RWPE2 (cell line): ENCODE data around the gene A1BG.

Source experiments
- ATAC-seq: fragments of 200-7000 bp; cut with Tn5 transposase; 3 replicates; pipeline ENCODE4 v1.9.1; 2021; ENCODE audit warnings: low read depth
- DNase-seq: peaks from one replicate; pipeline ENCODE4 v3.0.0-alpha.2; 2020; ENCODE audit warnings: low spot score
- H3K27ac ChIP-seq: fragments of 450-650 bp; 2 replicates; pipeline ENCODE4 v1.5.1; 2017; ENCODE audit warnings: mild to moderate bottlenecking; ENCODE audit not compliant: poor library complexity, severe bottlenecking
- H3K27me3 ChIP-seq: fragments of 250-450 bp; sonication (Bioruptor Pico); 2 replicates; pipeline ENCODE4 v1.5.1; 2021; ENCODE audit warnings: mild to moderate bottlenecking, moderate library complexity; ENCODE audit not compliant: insufficient read depth, poor library complexity, severe bottlenecking
- H3K36me3 ChIP-seq: fragments of 250-450 bp; sonication (Bioruptor Pico); 2 replicates; pipeline ENCODE4 v1.5.1; 2020; ENCODE audit warnings: low read depth, mild to moderate bottlenecking, moderate library complexity
- H3K4me1 ChIP-seq: fragments of 250-450 bp; sonication (Bioruptor Pico); 2 replicates; pipeline ENCODE4 v1.5.1; 2021; ENCODE audit warnings: mild to moderate bottlenecking, moderate library complexity; ENCODE audit not compliant: insufficient read depth, poor library complexity, severe bottlenecking
- H3K4me3 ChIP-seq: fragments of 250-450 bp; sonication (Bioruptor Pico); 2 replicates; pipeline ENCODE4 v1.5.1; 2021; ENCODE audit warnings: mild to moderate bottlenecking, moderate library complexity; ENCODE audit not compliant: severe bottlenecking
- H3K9me3 ChIP-seq: fragments of 250-450 bp; sonication (Bioruptor Pico); 2 replicates; pipeline ENCODE4 v1.5.1; 2021; ENCODE audit warnings: mild to moderate bottlenecking, moderate library complexity; ENCODE audit not compliant: severe bottlenecking
- CTCF ChIP-seq: fragments of 450-650 bp; IDR thresholded peaks from one replicate; pipeline ENCODE4 v1.5.1; 2017; ENCODE audit warnings: mild to moderate bottlenecking, moderate library complexity; ENCODE audit not compliant: poor library complexity, severe bottlenecking

A1BG gene

DNA sequence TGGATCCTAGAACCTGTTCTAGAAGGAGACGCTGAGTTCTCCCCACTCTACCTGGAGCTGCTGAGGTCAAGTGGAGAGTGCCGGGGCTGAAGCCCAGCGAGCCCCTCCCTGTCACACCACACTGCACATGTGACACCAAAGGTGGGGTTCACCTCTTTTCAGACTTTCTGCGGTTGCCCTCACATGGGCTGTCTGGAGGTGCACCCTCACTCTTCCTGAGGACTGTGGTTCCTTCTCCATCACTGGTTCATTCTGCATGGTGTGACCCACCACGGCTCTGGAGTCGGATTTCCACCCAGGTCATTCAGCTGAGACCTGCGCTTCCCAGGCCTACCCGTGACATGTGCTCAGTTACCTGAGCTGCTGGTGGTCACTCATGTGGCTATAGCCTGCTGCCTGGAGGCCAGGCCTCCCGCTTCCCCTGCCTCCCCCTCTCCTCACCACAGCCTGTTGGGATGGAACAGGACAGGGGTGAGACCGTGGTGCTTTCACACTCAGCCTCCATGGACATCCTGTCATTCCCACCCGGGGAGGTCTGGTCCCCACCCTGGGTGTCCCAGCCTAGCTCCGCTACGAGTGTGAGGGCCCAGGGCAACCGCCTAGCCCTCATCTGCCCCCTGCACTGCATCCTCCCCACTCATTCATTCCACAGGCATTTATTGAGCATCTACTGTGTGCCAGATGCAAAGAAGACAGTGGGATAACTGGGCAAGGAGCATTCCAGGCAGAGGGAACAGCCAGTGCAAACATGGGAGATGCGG lies 605 bp upstream of the A1BG start:
- H3K27me3 ChIP-seq = no peaks in the 10 kb centered on the region
- no peaks in the 10 kb centered on the region for H3K9me3 ChIP-seq
- H3K36me3 ChIP-seq = no peaks in the 10 kb centered on the region
- H3K4me1 ChIP-seq = no peaks in the 10 kb centered on the region
- DNase-seq (no peak), ATAC-seq (no peak)
- no peak for TF ChIP-seq CTCF
- no peak overlapping the region for H3K4me3 ChIP-seq
- no peak overlapping the region for H3K27ac ChIP-seq

DNA sequence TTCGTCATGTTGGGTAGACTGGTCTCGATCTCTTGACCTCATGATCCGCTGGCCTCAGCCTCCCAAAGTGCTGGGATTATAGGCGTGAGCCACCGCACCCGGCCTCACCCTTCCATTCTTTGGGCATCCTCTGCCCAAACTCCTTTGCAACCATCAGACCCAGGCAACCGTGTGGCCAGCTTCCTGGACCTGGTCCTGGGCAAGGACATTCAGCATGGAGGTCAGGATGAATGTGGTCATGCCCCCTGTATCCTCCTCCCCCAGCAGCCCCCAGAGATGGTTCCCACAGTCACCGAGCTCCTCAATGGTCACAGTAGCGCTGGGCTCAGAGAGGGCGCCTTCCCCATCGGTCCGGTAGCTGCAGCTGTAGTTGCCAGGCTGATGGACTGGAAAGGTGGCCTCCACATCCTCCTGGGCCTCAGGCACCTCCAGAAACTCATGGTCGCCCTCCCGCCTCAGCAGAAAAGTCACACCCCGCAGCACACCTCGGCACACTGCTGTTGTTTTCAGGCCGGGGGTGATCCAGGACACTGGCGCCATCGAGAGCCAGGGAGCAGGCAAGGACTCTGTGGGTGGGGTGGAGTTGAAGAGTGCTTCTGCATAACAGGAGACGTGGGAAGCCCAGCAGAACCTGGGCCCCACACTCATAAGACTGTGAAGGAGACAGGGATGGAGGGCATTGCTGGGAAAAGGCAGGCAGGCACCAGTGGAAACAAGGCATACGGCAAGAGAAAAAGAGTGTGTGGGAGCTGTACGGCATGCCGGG lies 1.1 kb downstream of the A1BG start:
- Histone ChIP-seq H3K4me3 (no peak overlapping the region), H3K36me3 (no peaks in the 10 kb centered on the region), H3K4me1 (peaks cover 5% of the 10 kb centered on the region), H3K27me3 (no peaks in the 10 kb centered on the region), H3K27ac (no peak overlapping the region), H3K9me3 (no peaks in the 10 kb centered on the region)
- TF ChIP-seq CTCF = no peak
- ATAC-seq = no peak
- no peak for DNase-seq

DNA sequence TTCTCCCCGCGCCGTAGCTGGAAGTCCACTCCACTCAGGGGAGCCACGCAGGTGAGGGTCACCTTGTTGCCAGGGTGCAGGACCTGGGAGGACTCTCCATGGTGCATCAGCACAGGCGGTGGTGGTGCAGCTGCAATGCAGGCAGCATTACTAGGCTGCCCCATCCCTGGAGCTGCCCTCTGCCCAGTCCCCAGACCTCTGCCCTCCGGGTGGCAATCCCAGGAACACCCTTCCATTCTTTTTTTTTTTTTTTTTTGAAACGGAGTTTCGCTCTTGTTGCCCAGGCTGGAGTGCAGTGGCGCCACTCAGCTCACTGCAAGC lies 1.8 kb downstream of the A1BG start:
- no peak for DNase-seq
- H3K27ac ChIP-seq = no peak overlapping the region
- no peak for TF ChIP-seq CTCF
- no peaks in the 10 kb centered on the region for H3K9me3 ChIP-seq
- H3K4me3 ChIP-seq = no peak overlapping the region
- no peaks in the 10 kb centered on the region for H3K27me3 ChIP-seq
- no peak for ATAC-seq
- no peaks in the 10 kb centered on the region for H3K36me3 ChIP-seq
- H3K4me1 ChIP-seq = peaks cover 5% of the 10 kb centered on the region

DNA sequence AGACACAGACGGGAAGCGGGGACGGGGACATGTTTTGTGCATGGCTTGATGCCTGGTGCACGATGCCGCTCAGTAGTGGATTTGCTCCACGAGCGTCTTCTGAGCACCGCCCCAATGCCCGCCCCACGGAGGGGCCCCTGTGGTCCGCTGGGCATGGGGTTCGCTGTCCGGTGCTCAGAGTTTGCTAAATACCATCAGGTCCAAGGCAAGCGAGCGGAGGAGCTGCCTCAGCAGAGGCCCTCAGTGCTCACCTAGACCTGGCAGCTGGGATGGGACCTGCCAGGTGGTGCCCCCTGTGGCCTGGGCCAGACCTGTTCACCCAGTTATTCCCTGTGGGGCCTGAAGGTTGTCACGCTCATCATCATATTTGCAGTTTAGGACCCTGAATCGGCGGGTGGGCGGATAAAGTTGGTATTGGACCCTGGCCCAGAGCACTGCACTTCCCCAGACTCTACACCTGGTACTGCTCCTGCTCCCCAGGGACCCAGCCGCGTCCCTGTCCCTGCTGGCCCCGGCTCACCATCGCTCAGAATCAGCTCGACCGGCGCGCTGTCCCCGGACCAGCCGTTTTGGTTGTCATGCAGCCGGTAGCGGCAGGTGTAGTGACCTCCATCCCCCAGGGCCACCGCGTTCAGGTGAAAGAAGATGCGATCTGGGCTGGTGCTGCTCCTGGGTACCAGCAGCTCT lies 2.3 kb downstream of the A1BG start:
- no peaks in the 10 kb centered on the region for H3K9me3 ChIP-seq
- no peak overlapping the region for H3K27ac ChIP-seq
- H3K36me3 ChIP-seq = no peaks in the 10 kb centered on the region
- TF ChIP-seq CTCF = no peak
- peaks cover 5% of the 10 kb centered on the region for H3K4me1 ChIP-seq
- DNase-seq (no peak), ATAC-seq (no peak)
- no peaks in the 10 kb centered on the region for H3K27me3 ChIP-seq
- no peak overlapping the region for H3K4me3 ChIP-seq
